ENCODE data around the gene RGS19. TPM values are rescaled to one million over a fixed set of nuclear protein-coding genes. Genes with fewer than 3 reads are reported as not detected.
A peak's percentile ranks its signal among the peaks of the same experiment; 100 is the strongest.

The RGS19 gene
- total and polyA plus RNA-seq, 2 of the 8 experiments (the other 6 are each of a cell fraction or from before 2014, with no cell fraction given): 12.7 to 16.8 TPM

- Histone ChIP-seq H4K5ac (ENCODE audit: insufficient read length, low read depth, low read length) (no peak overlapping the region), H3K79me2 (ENCODE audit: control insufficient read depth in 1 of 2, insufficient read depth in 2 of 2, low read length in 2 of 2) (no peaks in the 10 kb centered on the region), H3K4me2 (ENCODE audit: insufficient read depth in 1 of 2, low read depth in 2 of 2, low read length in 2 of 2) (no peak overlapping the region), H3K23me2 (ENCODE audit: low read depth, low read length) (peaks cover 2% of the 10 kb centered on the region; the same call in 1 of the 2 replicates), H3K9me3 (ENCODE audit: insufficient read depth in 2 of 2, low read depth in 1 of 2, low read length in 1 of 2) (no peaks in the 10 kb centered on the region), H3K23ac (ENCODE audit: insufficient read length) (no peak overlapping the region), H2BK15ac (ENCODE audit: low read length) (no peak overlapping the region), H4K8ac (ENCODE audit: extremely low read depth, insufficient read depth, low read length) (no peak overlapping the region), H2BK120ac (replicated peaks; ENCODE audit: low read depth, low read length) (no peak overlapping the region), H2BK20ac (ENCODE audit: low read length) (no peak overlapping the region), H4K20me1 (replicated peaks in 1 of 2; ENCODE audit: control insufficient read depth in 1 of 2, insufficient read depth in 2 of 2, low read length in 2 of 2) (peaks cover 3 to 4% of the 10 kb centered on the region in 2 experiments), H3K27ac (ENCODE audit: low read depth, low read length) (no peak overlapping the region), H2BK5ac (ENCODE audit: low read depth, low read length) (no peak overlapping the region), H3K9ac (replicated peaks in 1 of 4; ENCODE audit: extremely low read depth in 1 of 4, low read depth in 3 of 4, low read length in 3 of 4) (no peak overlapping the region), H4K91ac (replicated peaks; ENCODE audit: insufficient read length, low read length) (no peak overlapping the region), H3K14ac (ENCODE audit: insufficient read length) (no peak overlapping the region), H2AK5ac (ENCODE audit: low read depth, low read length) (no peak overlapping the region), H3K18ac (ENCODE audit: extremely low read depth, low read length) (no peak overlapping the region), H3K56ac (replicated peaks; ENCODE audit: insufficient read length, low read depth, low read length) (no peak overlapping the region), H3K4me3 (ENCODE audit: extremely low read depth in 1 of 4, insufficient read depth in 2 of 4, low read depth in 3 of 4, low read length in 4 of 4) (no peak overlapping the region), H2AFZ (ENCODE audit: low read length) (no peak overlapping the region), H3K4me1 (replicated peaks in 1 of 4; ENCODE audit: control insufficient read depth in 3 of 4, insufficient read depth in 4 of 4, low read length in 3 of 4) (peaks cover 0 to 8% (median 3%) of the 10 kb centered on the region in 4 experiments; a peak in 3 of 7 replicates), H3K36me3 (ENCODE audit: control insufficient read depth in 2 of 4, insufficient read depth in 4 of 4, low read length in 3 of 4) (no peaks in the 10 kb centered on the region), H3K27me3 (replicated peaks in 1 of 4; ENCODE audit: control insufficient read depth in 3 of 4, extremely low read depth in 1 of 4, insufficient read depth in 3 of 4, low read length in 3 of 4) (peaks cover 2 to 14% (median 13%) of the 10 kb centered on the region in 4 experiments), H3K4ac (replicated peaks; ENCODE audit: insufficient read length, low read depth, low read length) (no peak overlapping the region), H2BK12ac (ENCODE audit: low read depth, low read length) (no peak overlapping the region), H3K79me1 (ENCODE audit: low read depth, low read length) (no peaks in the 10 kb centered on the region; the same call in 1 of the 2 replicates)
- FAIRE-seq (no peak), DNase-seq (ENCODE audit: low read depth in 1 of 2, low spot score in 2 of 2) (peak in 1 of 2 experiments; percentile 40)
- WGBS, 2 experiments (ENCODE audit: extremely low coverage in 1 of 2, insufficient coverage in 1 of 2, insufficient read length in 1 of 2, insufficient replicate concordance in 2 of 2, low coverage in 1 of 2, low lambda C conversion rate in 2 of 2, missing lambda C conversion rate in 1 of 2): 89% methylated on average over 27 of the region's 28 CpGs; no CpG with 5 or more reads in 1 of the 2 experiments
- ChIA-PET POLR2A (ENCODE audit: partially characterized antibody) (no interaction called here), CTCF (ENCODE audit: partially characterized antibody) (interaction anchor here (0.8 to 6.4 kb wide), 3 partner anchors 9 to 16 kb away, joined by 3 to 59 read pairs (median 4); no protein-coding TSS in a partner anchor)
- TF ChIP-seq GTF2F1 (IDR thresholded peaks at IDR 0.05; ENCODE audit: borderline replicate concordance, low read depth, low read length): no peak
Observed at GRCh38 chr20:64106435-64106961, 27.2 kb upstream of the RGS19 start.
